GM03348 (cell line): Measurements from ENCODE around the gene ZSCAN20.

Source experiments
- DNase-seq: peaks from one replicate; pipeline ENCODE4 v3.0.0; 2012; ENCODE audit warnings: low spot score

ZSCAN20 gene

GRCh38 chr1:33443705-33444180 is 28.7 kb upstream of the ZSCAN20 start:
- DNase-seq = peak; percentile 41

- DNase-seq = no peak
Measured at GRCh38 chr1:33445108-33445507, 27.3 kb upstream of the ZSCAN20 start.

DNA sequence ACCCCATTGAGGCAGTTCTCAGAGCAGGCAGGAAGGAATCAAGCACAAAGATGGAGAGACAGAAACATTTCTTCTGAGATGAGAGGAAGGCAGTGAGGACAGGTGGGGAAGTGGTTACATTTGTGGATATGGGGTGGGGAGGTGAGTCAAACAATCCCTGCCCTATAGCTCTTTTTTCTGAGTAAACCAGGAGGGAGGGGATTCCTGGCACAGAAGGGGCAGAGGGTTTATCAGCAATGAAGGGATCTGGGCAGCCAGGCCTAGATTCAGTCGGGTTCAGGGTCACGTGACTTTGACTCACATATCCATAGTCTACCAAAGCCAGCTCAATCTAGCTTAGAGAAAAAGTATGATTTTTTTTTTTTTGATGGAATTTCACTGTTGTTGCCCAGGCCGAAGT is 25.9 kb upstream of the ZSCAN20 start:
- no peak for DNase-seq

DNA sequence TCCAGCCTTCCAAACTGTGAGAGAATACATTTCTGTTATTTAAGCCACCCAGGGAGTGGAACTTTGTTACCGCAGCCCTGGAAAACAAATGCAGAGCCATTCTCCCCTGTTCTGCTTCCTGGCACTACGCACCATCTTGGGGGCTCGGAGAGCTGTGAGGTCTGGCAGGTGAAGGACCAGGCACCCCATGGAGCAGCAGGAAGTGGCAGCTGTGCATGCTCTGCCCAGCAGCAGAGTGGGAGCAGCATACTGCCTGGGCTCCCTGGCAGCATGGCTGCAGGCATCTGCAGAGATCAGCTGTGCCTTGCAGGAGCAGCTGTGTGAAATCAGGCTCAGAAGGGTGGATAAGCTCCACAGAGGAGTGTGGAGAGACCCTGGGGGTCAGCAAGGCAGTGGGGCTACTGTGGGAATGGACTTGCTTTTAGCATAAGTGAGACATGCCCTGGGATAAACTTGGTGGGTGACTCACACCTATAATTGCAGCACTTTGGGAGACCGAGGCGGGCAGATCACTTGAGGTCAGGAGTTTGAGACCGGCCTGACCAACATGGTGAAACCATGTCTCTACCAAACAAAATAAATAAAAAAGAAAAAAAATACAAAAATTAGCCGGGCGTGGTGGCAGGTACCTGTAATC is 17.7 kb upstream of the ZSCAN20 start:
- DNase-seq = no peak

- DNase-seq = peak; percentile 84
Measured at GRCh38 chr1:33455539-33456501, 16.6 kb upstream of the ZSCAN20 start.

DNA sequence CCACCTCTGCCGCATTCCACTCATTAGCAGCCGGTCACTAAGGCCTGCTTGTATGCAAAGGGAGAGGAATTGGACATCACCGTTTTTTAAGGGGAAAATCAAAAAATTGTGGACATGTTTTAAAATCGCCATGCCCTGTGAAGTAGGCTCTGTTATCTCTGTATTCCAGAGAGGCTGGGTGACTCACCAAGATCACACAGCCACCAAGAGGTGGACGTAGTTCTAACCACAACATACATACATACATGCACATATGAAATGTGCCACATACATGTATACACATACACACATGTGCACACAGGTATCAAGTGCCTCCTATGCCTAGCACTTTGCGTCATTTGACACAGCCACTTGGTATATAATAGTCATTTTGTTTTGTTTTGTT is 16.0 kb upstream of the ZSCAN20 start:
- no peak for DNase-seq

GRCh38 chr1:33459691-33460090 is 12.8 kb upstream of the ZSCAN20 start:
- DNase-seq = peak; percentile 43

DNA sequence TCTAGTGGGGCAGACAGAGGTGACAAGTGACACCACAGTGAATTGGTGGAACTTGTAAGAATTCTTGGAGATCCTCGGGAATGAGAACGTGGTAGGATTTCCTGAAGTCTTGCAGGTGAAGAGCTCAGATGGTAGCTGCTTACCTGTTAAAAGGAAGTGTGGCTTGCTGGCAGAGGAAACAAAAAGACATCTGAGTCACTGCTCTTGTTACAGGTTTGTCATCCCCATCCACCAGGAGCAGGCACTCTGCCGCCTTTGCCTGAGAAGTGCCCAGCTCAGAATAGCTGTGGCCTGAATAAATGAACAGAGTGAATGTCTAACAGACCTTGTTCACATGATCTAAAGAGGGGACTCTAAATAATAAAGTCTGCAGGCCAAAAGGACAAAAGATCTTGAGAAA is 12.3 kb upstream of the ZSCAN20 start:
- DNase-seq = no peak

- no peak for DNase-seq
Measured at GRCh38 chr1:33460947-33461629, 11.4 kb upstream of the ZSCAN20 start.

- no peak for DNase-seq
Measured at GRCh38 chr1:33462405-33463164, 9.9 kb upstream of the ZSCAN20 start.

- no peak for DNase-seq
Measured at GRCh38 chr1:33464552-33464951, 7.9 kb upstream of the ZSCAN20 start.

DNA sequence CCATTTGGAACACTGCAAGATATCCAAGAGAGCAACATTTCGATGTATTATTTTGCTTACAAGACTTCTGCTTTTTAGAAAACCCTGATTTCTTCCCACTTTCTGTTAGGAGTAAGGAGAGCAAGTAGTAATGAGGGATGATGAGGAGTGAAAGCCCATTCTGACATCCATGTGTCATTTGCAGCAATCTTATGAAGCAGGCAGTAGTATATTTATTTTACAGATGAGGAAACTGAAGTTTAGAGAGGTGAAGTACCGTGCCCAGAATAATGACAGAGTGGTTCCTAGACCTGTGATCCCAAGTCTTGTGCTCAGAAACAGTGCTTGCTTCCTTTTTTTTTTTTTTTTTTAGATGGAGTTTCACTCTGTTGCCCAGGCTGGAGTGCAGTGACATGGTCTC is 7.1 kb upstream of the ZSCAN20 start:
- DNase-seq = no peak

DNA sequence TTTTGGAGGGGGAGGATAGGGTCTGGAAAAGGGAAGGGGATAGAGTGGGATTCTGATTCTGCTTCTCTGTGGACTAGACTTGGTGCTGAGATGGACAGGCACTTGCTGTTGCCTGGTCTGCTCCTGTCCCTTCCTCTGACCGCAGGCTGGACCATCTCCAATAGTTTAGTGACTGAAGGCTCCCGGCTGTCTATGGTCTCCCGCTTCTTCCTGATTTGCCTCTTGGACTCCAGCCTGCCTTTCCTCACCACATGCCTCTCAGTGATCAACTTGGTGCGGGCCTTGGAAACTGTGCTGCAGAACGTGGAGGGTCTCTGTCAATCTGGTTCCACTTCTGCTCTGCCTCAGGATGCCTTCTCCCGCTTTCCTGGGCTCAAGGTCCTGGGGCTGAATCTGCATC is 6.3 kb upstream of the ZSCAN20 start:
- DNase-seq = no peak

DNA sequence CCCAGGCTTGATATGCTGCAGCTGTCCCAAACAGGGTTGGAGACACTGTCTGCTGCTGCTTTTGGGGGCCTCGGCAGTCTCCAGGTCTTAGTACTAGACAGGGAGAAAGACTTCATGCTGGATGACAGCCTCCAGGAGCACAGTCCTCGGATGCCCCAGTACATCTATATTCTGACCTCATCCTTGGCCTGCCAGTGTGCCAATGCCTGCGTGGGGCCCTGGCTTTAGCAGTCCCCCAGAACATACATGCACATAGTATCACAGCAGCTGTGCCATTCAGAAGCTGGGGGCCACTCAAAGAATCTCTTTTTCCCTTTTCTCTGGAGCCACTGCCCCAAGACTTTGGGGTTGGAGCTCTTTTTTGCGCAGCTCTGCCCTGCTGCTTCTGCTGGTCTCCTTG is 4.4 kb upstream of the ZSCAN20 start:
- DNase-seq = no peak

DNA sequence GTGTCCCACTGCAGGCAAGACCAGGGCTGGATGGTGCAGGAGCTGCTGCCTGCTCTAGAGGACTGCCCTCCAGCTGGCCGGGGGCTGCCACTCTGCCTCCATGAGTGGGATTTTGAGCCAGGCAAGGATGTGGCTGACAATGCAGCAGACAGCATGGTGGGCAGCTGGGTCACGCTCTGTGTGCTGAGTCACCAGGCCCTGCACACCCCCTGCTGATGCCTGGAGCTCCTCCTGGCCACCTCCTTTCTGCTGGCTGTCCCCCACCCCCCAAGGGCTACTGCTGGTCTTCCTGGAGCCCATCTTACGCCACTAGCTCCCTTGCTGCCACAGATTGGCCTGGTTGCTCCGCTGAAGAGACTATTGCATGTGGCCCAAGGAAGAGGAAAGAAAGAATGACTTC is 3.9 kb upstream of the ZSCAN20 start:
- DNase-seq = no peak

GRCh38 chr1:33468967-33469366 is 3.5 kb upstream of the ZSCAN20 start:
- no peak for DNase-seq

GRCh38 chr1:33469691-33470090 is 2.8 kb upstream of the ZSCAN20 start:
- DNase-seq = no peak

GRCh38 chr1:33470495-33471012 is 1.9 kb upstream of the ZSCAN20 start:
- peak; percentile 85 for DNase-seq

- DNase-seq = no peak
Measured at GRCh38 chr1:33471416-33471815, 1.0 kb upstream of the ZSCAN20 start.

- DNase-seq = no peak
Measured at GRCh38 chr1:33473900-33474299, 1.5 kb downstream of the ZSCAN20 start.

DNA sequence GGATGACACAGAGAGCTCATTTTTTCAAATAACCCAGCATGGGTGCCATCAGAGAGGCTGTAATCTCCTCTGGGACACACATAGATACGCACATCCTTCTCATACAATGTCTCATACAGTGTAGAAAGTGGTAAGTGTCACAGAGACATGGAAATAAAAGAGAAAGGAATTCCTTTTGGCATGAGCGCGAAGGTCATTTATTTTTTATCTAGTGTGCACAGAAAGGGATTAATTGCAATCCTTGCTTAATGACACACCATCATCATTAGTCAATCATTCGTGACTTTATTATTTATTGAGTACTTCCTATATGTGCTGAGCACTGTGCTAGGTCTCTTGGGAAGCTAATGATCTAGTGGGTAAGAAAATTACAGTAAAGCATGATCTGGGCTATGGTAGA is 5.0 kb downstream of the ZSCAN20 start:
- DNase-seq = no peak

DNA sequence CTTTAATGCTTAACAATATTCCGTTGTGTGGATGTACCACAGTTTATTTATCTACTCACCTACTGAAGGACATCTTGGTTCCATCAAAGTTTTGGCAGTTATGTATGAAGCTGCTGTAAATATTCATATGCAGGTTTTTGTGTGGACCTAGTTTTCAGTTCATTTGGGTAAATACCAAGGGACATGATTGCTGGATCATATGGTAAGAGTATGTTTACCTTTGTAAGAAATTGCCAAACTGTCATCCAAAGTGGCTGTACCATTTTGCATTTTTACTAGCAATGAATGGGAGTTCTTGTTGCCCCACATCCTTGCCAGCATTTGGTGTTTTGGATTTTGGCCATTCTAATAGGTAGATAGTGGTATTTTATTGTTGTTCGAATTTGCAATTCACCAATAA is 10.0 kb downstream of the ZSCAN20 start:
- DNase-seq = no peak
